Right kidney (tissue), 1 donor: ENCODE data around the gene GDF10.

Experiments
- DNase-seq: peaks from one replicate; pipeline ENCODE4 v3.0.0-alpha.2; 2016

The GDF10 gene

GRCh38 chr10:47334466-47335295 lies 34.7 kb downstream of the GDF10 start:
- DNase-seq = no peak

GRCh38 chr10:47335906-47336305 lies 35.9 kb downstream of the GDF10 start:
- DNase-seq = no peak

GRCh38 chr10:47336387-47337134 lies 36.6 kb downstream of the GDF10 start:
- DNase-seq = no peak

GRCh38 chr10:47337310-47337709 lies 37.3 kb downstream of the GDF10 start:
- no peak for DNase-seq

- no peak for DNase-seq
Measured at GRCh38 chr10:47339186-47339735, 39.3 kb downstream of the GDF10 start.

GRCh38 chr10:47339759-47340607 lies 40.0 kb downstream of the GDF10 start:
- no peak for DNase-seq

- peak; percentile 36 for DNase-seq
Measured at GRCh38 chr10:47340608-47341170, 40.7 kb downstream of the GDF10 start.

- DNase-seq = no peak
Measured at GRCh38 chr10:47344996-47345870, 45.2 kb downstream of the GDF10 start.

- no peak for DNase-seq
Measured at GRCh38 chr10:47346581-47347302, 46.7 kb downstream of the GDF10 start.

GRCh38 chr10:47347303-47347675 lies 47.3 kb downstream of the GDF10 start:
- DNase-seq = no peak

GRCh38 chr10:47348138-47348651 lies 48.2 kb downstream of the GDF10 start, which contains the start of gene RBP3:
Gene RBP3 (plus strand): TSS chr10:47348363. CDS start chr10:47348485, 122 bp downstream.
- DNase-seq = no peak

GRCh38 chr10:47348661-47349470 lies 48.9 kb downstream of the GDF10 start:
- DNase-seq = no peak

GRCh38 chr10:47349516-47349915 lies 49.5 kb downstream of the GDF10 start:
- DNase-seq = no peak

GRCh38 chr10:47349941-47350371 lies 50.0 kb downstream of the GDF10 start:
- no peak for DNase-seq

GRCh38 chr10:47350671-47351640 lies 51.0 kb downstream of the GDF10 start:
- no peak for DNase-seq

GRCh38 chr10:47351899-47352815 lies 52.2 kb downstream of the GDF10 start:
- DNase-seq = no peak

- DNase-seq = no peak
Measured at GRCh38 chr10:47353351-47353750, 53.4 kb downstream of the GDF10 start.
